K562 (cell line): ENCODE results near the gene FOXM1. TPM values are rescaled to one million over a fixed set of nuclear protein-coding genes. Genes with fewer than 3 reads are reported as not detected.

ENCODE experiments used
- ARHGAP35 ChIP-seq: fragments of 450-650 bp; IDR thresholded peaks from 2 replicates; pipeline ENCODE4 v1.6.1; 2018; ENCODE audit not compliant: partially characterized antibody
- ATF6 ChIP-seq: sonication (generic); formaldehyde crosslinking; IDR thresholded peaks from 2 replicates; pipeline ENCODE4 v1.4.0; 2020; ENCODE audit warnings: mild to moderate bottlenecking, missing genetic modification reagents
- BCL6 ChIP-seq: fragments of 250-450 bp; sonication (Bioruptor Pico); IDR thresholded peaks from 2 replicates; pipeline ENCODE4 v1.4.0; 2020
- CREBBP ChIP-seq: IDR thresholded peaks from one replicate; pipeline ENCODE4 v1.6.1; 2012; ENCODE audit warnings: low read depth, mild to moderate bottlenecking, control low read depth, inconsistent platforms, low read length
- DACH1 ChIP-seq: fragments of 450-650 bp; IDR thresholded peaks from 2 replicates; pipeline ENCODE4 v1.6.1; 2018; ENCODE audit not compliant: partially characterized antibody
- DMBX1 ChIP-seq: fragments of 250-450 bp; sonication (Bioruptor Pico); IDR thresholded peaks from 2 replicates; pipeline ENCODE4 v1.8.0; 2022; ENCODE audit warnings: inconsistent platforms, mild to moderate bottlenecking, moderate library complexity, borderline replicate concordance
- EZH2 ChIP-seq: IDR thresholded peaks from 2 replicates; pipeline ENCODE4 v1.6.1; 2012; ENCODE audit warnings: low read depth, mild to moderate bottlenecking, inconsistent platforms, low read length, borderline replicate concordance
- GABPA ChIP-seq: fragments of 200-800 bp; sonication (Bioruptor generic); conservative IDR thresholded peaks from 2 replicates; pipeline ENCODE4 v1.6.1; 2016; ENCODE audit warnings: low read depth, missing genetic modification characterization, missing compliant biosample characterization
- GTF2E2 ChIP-seq: fragments of 200-800 bp; sonication (Bioruptor generic); IDR thresholded peaks from 2 replicates; pipeline ENCODE4 v1.6.1; 2016; ENCODE audit warnings: missing genetic modification characterization, missing compliant biosample characterization
- HDAC3 ChIP-seq: fragments of 450-650 bp; IDR thresholded peaks from 2 replicates; pipeline ENCODE4 v1.6.1; 2018; ENCODE audit warnings: borderline replicate concordance, mild to moderate bottlenecking, moderate library complexity; ENCODE audit not compliant: partially characterized antibody
- L3MBTL2 ChIP-seq: fragments of 450-650 bp; IDR thresholded peaks from 2 replicates; pipeline ENCODE4 v1.6.1; 2016; ENCODE audit warnings: mild to moderate bottlenecking, moderate library complexity
- MAX ChIP-seq: sonication (generic); formaldehyde crosslinking; IDR thresholded peaks from 2 replicates; pipeline ENCODE4 v1.9.0; 2022; ENCODE audit warnings: mild to moderate bottlenecking, missing genetic modification reagents
- MLLT1 ChIP-seq, 2 experiments: fragments of 450-650 bp; IDR thresholded peaks; 2 replicates each; pipeline ENCODE4 v1.6.1; 2016
- MYC ChIP-seq, 2 experiments: fragments of 250-450 bp in 1 of 2; sonication (Bioruptor Pico) in 1 of 2; IDR thresholded peaks; 2 replicates each; pipeline versions ENCODE4 v1.5.1 to v1.6.1; 2012 to 2021; ENCODE audit warnings: low read depth in 2 of 2, borderline replicate concordance in 1 of 2, improper control_type of control experiment in 1 of 2, low read length in 1 of 2, mild to moderate bottlenecking in 1 of 2, moderate library complexity in 1 of 2
- NCOA6 ChIP-seq: fragments of 450-650 bp; IDR thresholded peaks from 2 replicates; pipeline ENCODE4 v1.6.1; 2017; ENCODE audit warnings: mild to moderate bottlenecking
- OTX1 ChIP-seq: fragments of 450-650 bp; formaldehyde crosslinking; IDR thresholded peaks from 2 replicates; pipeline ENCODE4 v1.4.0; 2022; ENCODE audit warnings: mild to moderate bottlenecking
- RAD51 ChIP-seq: fragments of 450-650 bp; IDR thresholded peaks from 2 replicates; pipeline ENCODE4 v1.7.1; 2016; ENCODE audit warnings: low read depth, mild to moderate bottlenecking, borderline replicate concordance
- SMAD3 ChIP-seq: fragments of 450-650 bp; formaldehyde crosslinking; conservative IDR thresholded peaks from 2 replicates; pipeline ENCODE4 v1.4.0; 2020; ENCODE audit warnings: mild to moderate bottlenecking
- ZBTB1 ChIP-seq: sonication (generic); formaldehyde crosslinking; IDR thresholded peaks from 2 replicates; pipeline ENCODE4 v1.8.1; 2023; ENCODE audit warnings: missing genetic modification reagents, low read depth, mild to moderate bottlenecking, borderline replicate concordance
- ZFP1 ChIP-seq: fragments of 450-650 bp; formaldehyde crosslinking; IDR thresholded peaks from 2 replicates; pipeline ENCODE4 v1.4.0; 2020; ENCODE audit warnings: mild to moderate bottlenecking, mixed read lengths
- ZNF197 ChIP-seq: fragments of 200-800 bp; sonication (Bioruptor generic); IDR thresholded peaks from 2 replicates; pipeline ENCODE4 v1.6.1; 2016; ENCODE audit warnings: low read depth, missing genetic modification characterization, missing compliant biosample characterization
- ZNF23 ChIP-seq: fragments of 250-450 bp; sonication (Bioruptor Pico); IDR thresholded peaks from 2 replicates; pipeline ENCODE4 v1.4.0; 2020; ENCODE audit warnings: mild to moderate bottlenecking
- ZNF253 ChIP-seq: fragments of 250-450 bp; sonication (Bioruptor Pico); conservative IDR thresholded peaks from 2 replicates; pipeline ENCODE4 v1.6.1; 2021; ENCODE audit warnings: mild to moderate bottlenecking
- ZNF431 ChIP-seq: sonication (generic); formaldehyde crosslinking; IDR thresholded peaks from 2 replicates; pipeline ENCODE4 v1.8.0; 2022; ENCODE audit warnings: mild to moderate bottlenecking, missing genetic modification reagents
- ZNF436 ChIP-seq: fragments of 250-450, 450-650 bp; sonication (Bioruptor Pico); formaldehyde crosslinking; IDR thresholded peaks from 2 replicates; pipeline ENCODE4 v1.7.0; 2020; ENCODE audit warnings: mild to moderate bottlenecking
- polyA plus RNA-seq, 8 experiments: library from polyadenylated mRNA; depleted of rRNA in 4 of 8; stranded (reverse) in 5 of 8; unstranded in 3 of 8; fragments of >200 nt; fragmentation: Nextera tagmentation in 2 of 8; fragmentation: Illumina TruSeq in 1 of 8; extraction: Ambion mirVana in 2 of 8; extraction: Trizol in 1 of 8; gene quantifications; 2 replicates each; pipeline versions ENCODE4 v1.2.1 to v1.2.3, GENCODE V29; 2011 to 2014; ENCODE audit warnings: inconsistent platforms in 1 of 8, missing spikeins in 1 of 8
- total RNA-seq, 7 experiments: library from RNA; depleted of rRNA in 6 of 7; stranded (reverse); fragments of >200 nt in 6 of 7; fragmentation: Illumina TruSeq in 2 of 7; extraction: Trizol in 2 of 7; gene quantifications; 2 replicates each; pipeline versions ENCODE4 v1.2.1 to v1.2.3, GENCODE V29; 2011 to 2021; ENCODE audit warnings: low replicate concordance in 1 of 7

The FOXM1 gene
- total and polyA plus RNA-seq, 9 of the 15 experiments (the other 6 are each of a cell fraction or from before 2014, with no cell fraction given): 8.9 to 46.9 (median 17.2) TPM

DNA sequence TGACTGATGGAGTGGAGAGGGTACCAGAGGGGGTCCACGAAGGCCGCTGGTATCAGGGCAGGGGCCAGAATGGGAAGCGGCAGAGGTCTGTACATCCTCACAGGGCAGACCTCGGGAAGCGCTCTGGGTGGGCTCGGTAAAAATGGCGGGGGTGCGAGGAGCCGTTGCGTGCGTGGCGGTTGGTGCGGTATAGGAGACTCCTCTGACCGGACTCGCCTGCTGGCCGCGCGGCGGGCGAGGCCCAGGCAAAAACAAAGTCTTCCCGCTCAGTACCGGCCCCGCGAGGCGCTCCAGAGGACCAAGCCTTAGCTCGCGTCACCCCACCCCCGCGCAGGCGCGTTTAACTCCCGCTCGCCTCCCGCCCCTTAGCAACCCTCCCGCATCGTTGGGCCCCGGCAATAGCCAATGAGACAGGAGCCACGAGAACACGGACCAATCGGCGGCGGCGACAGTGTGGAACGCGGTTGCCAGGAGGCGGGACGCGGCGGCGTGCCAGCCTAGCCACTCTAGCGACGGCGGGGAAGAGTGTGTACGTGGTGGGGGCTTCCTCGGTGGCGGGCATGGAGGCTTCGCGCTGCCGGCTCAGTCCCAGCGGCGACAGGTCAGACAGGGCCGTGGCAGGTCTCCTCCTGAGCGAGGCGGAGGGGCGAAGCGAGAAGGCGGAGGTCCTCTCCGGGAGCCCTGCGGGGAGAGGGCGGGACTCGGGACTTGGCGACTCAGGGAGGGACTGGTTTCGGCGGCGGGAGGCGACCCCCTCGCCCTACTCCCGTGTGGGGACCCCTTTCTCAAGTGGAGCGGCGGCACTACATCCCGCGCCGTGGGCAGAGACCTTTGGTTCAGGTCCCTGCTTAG lies 13.6 kb upstream of the FOXM1 start, which contains the start of gene TULP3 (continued):
- TF ChIP-seq ATF6 (CRISPR knock-in tag) (0 out of 2 replicates have a peak, but pooled peaks have one; percentile 46), DACH1 (no peak), GTF2E2 (no peak), L3MBTL2 (peak; percentile 93), ARHGAP35 (no peak), MLLT1 (IDR thresholded peaks at IDR 0.05) (no peak), BCL6 (no peak), ZNF253 (CRISPR knock-in tag) (no peak), NCOA6 (no peak), EZH2 (no peak), ZNF23 (CRISPR knock-in tag) (no peak), RAD51 (no peak), OTX1 (no peak), CREBBP (no peak), ZNF197 (CRISPR knock-in tag) (no peak), HDAC3 (no peak), GABPA (tag) (0 out of 2 replicates have a peak, but pooled peaks have one; percentile 11), MYC (IDR thresholded peaks at IDR 0.05; ENCODE audit: low read depth, low read length) (no peak; the same call in 1 of the 2 replicates), MYC (CRISPR knock-in tag; IDR thresholded peaks at IDR 0.05; ENCODE audit: borderline replicate concordance, low read depth) (no peak), MAX (CRISPR knock-in tag) (peak; percentile 50; the same call in 1 of the 2 replicates), DMBX1 (no peak), ZFP1 (CRISPR knock-in tag) (no peak), ZBTB1 (CRISPR knock-in tag) (no peak), SMAD3 (no peak), ZNF431 (no peak), ZNF436 (CRISPR knock-in tag) (no peak)
